ENCODE results near the gene HMGCR.

GRCh38 chr5:75367401-75367800, 30.4 kb downstream of the HMGCR start:
- TF ChIP-seq CTCF (IDR thresholded peaks at IDR 0.05) = no peak
- TF ChIP-seq POLR2A (IDR thresholded peaks at IDR 0.05) = no peak
